ENCODE measurements around the gene PEBP1. TPM values are rescaled to one million over a fixed set of nuclear protein-coding genes. Genes with fewer than 3 reads are reported as not detected.

PEBP1 gene
- polyA plus RNA-seq, 1 donor from 2014 or later, result 702 TPM

- TF ChIP-seq MXI1 (conservative IDR thresholded peaks at IDR 0.05; ENCODE audit: poor library complexity, severe bottlenecking), result no peak
Observed at GRCh38 chr12:118193958-118194357, 58.0 kb downstream of the PEBP1 start (continued).

Other genes starting within 250 kb of the PEBP1 start
- 3.0 and 3.4 TPM in 2 replicates for gene KSR2, start 167.1 kb upstream of the PEBP1 start, polyA plus RNA-seq
- 36.5 and 39.4 TPM in 2 replicates for gene RFC5, start 119.4 kb upstream of the PEBP1 start, polyA plus RNA-seq
- gene WSB2, start 74.9 kb upstream of the PEBP1 start, polyA plus RNA-seq, result 155 and 165 TPM in 2 replicates
- gene VSIG10, start 32.1 kb upstream of the PEBP1 start, polyA plus RNA-seq, result 2.0 and 4.4 TPM in 2 replicates
- gene TAOK3, start 236.8 kb downstream of the PEBP1 start, polyA plus RNA-seq, result 139 and 148 TPM in 2 replicates
- gene SUDS3, start 240.4 kb downstream of the PEBP1 start, polyA plus RNA-seq, result 59.1 and 67.9 TPM in 2 replicates